Astrocyte (in vitro differentiated cells and primary cell): Measurements from ENCODE around the gene KHSRP.

Experiments used
- EZH2 ChIP-seq: IDR thresholded peaks from 2 replicates; pipeline ENCODE4 v1.6.1; 2012; ENCODE audit warnings: mild to moderate bottlenecking, low read length, inconsistent platforms; ENCODE audit not compliant: insufficient read depth
- TF ChIP-seq, protein P1 (sequence below): IDR thresholded peaks from 2 replicates; pipeline ENCODE4 v1.5.1; 2011; ENCODE audit warnings: low read depth, mild to moderate bottlenecking, inconsistent platforms, low read length, moderate library complexity; ENCODE audit not compliant: insufficient read depth

DNA sequence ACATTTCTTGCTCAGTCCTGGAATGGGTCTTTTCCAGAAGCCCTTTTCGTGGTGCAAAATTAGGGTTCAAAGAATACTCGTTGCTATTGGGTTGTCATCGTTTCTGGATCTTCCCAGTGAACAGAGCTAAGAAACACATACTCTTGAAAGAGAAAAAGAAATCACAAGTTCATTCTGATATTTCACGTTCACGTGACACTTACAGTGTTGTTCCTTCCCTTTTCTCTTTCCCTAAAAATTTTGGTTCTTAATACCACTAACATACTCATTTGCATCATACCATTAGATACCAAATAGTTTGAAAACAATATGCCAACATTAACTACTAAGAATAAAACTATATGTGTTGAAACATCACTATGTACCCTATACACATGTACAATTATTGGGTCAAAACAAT, 18.2 kb downstream of the KHSRP start:
- TF ChIP-seq, protein P1, sequence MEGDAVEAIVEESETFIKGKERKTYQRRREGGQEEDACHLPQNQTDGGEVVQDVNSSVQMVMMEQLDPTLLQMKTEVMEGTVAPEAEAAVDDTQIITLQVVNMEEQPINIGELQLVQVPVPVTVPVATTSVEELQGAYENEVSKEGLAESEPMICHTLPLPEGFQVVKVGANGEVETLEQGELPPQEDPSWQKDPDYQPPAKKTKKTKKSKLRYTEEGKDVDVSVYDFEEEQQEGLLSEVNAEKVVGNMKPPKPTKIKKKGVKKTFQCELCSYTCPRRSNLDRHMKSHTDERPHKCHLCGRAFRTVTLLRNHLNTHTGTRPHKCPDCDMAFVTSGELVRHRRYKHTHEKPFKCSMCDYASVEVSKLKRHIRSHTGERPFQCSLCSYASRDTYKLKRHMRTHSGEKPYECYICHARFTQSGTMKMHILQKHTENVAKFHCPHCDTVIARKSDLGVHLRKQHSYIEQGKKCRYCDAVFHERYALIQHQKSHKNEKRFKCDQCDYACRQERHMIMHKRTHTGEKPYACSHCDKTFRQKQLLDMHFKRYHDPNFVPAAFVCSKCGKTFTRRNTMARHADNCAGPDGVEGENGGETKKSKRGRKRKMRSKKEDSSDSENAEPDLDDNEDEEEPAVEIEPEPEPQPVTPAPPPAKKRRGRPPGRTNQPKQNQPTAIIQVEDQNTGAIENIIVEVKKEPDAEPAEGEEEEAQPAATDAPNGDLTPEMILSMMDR, result no peak
- TF ChIP-seq EZH2, result no peak
